Progenitor cell of endocrine pancreas (in vitro differentiated cells): ENCODE data around the gene PES1. TPM values are rescaled to one million over a fixed set of nuclear protein-coding genes. Genes with fewer than 3 reads are reported as not detected.

Experiments used
- DNase-seq: peaks from one replicate; pipeline ENCODE4 v3.0.0; 2021; ENCODE audit warnings: low spot score; ENCODE audit not compliant: unreplicated experiment
- H3K27ac Mint-ChIP-seq: 2 replicates; pipeline ENCODE4 v1.8.0; 2021; ENCODE audit warnings: mild to moderate bottlenecking, moderate library complexity, mixed read lengths
- H3K27me3 Mint-ChIP-seq: 2 replicates; pipeline ENCODE4 v1.8.0; 2021; ENCODE audit warnings: mixed read lengths
- H3K36me3 Mint-ChIP-seq: 2 replicates; pipeline ENCODE4 v1.8.0; 2022; ENCODE audit warnings: mixed read lengths; ENCODE audit not compliant: insufficient read depth
- H3K4me1 Mint-ChIP-seq: 2 replicates; pipeline ENCODE4 v1.8.0; 2021; ENCODE audit warnings: low read depth, mixed read lengths
- H3K4me3 Mint-ChIP-seq: 2 replicates; pipeline ENCODE4 v1.8.0; 2021; ENCODE audit warnings: low read depth, mild to moderate bottlenecking, moderate library complexity, mixed read lengths
- H3K9me3 Mint-ChIP-seq: 2 replicates; pipeline ENCODE4 v1.8.0; 2021; ENCODE audit warnings: low read depth, mixed read lengths
- CTCF ChIP-seq: fragments of 200-600 bp; sonication (generic); IDR thresholded peaks from one replicate; pipeline ENCODE4 v1.5.0; 2021; ENCODE audit warnings: antibody characterized with exemption, mild to moderate bottlenecking; ENCODE audit not compliant: unreplicated experiment
- total RNA-seq: library from RNA; stranded (reverse); gene quantifications from 2 replicates; pipeline ENCODE4 v1.2.1, GENCODE V29; 2021

Gene PES1
- total RNA-seq, 1 donor from 2014 or later: 71.6 TPM

- peak; percentile 37 for TF ChIP-seq CTCF
- peak overlapping the region; percentile 74 for H3K27ac Mint-ChIP-seq
- H3K4me3 Mint-ChIP-seq: no peak overlapping the region
- no peaks in the 10 kb centered on the region for H3K36me3 Mint-ChIP-seq
- no peaks in the 10 kb centered on the region for H3K9me3 Mint-ChIP-seq
- DNase-seq: no peak
- H3K4me1 Mint-ChIP-seq: peaks cover 13% of the 10 kb centered on the region
- no peaks in the 10 kb centered on the region for H3K27me3 Mint-ChIP-seq
These were observed 10.3 kb upstream of the PES1 start for GRCh38 chr22:30602049-30602448.

GRCh38 chr22:30601464-30601863 is 9.8 kb upstream of the PES1 start:
- no peak overlapping the region for H3K4me3 Mint-ChIP-seq
- peaks cover 13% of the 10 kb centered on the region for H3K4me1 Mint-ChIP-seq

GRCh38 chr22:30600921-30601320 is 9.2 kb upstream of the PES1 start:
- Mint-ChIP-seq H3K4me1 (peaks cover 8% of the 10 kb centered on the region), H3K9me3 (no peaks in the 10 kb centered on the region), H3K27me3 (no peaks in the 10 kb centered on the region), H3K27ac (no peak overlapping the region), H3K4me3 (no peak overlapping the region), H3K36me3 (no peaks in the 10 kb centered on the region)
- no peak for TF ChIP-seq CTCF
- DNase-seq: no peak

More at GRCh38 chr22:30601464-30601863, 9.8 kb upstream of the PES1 start:
- Mint-ChIP-seq H3K27ac (no peak overlapping the region), H3K27me3 (no peaks in the 10 kb centered on the region), H3K36me3 (no peaks in the 10 kb centered on the region), H3K9me3 (no peaks in the 10 kb centered on the region)
- DNase-seq: no peak
- no peak for TF ChIP-seq CTCF

GRCh38 chr22:30598986-30599385 is 7.3 kb upstream of the PES1 start:
- Mint-ChIP-seq H3K4me1 (peaks cover 4% of the 10 kb centered on the region), H3K27ac (no peak overlapping the region), H3K36me3 (no peaks in the 10 kb centered on the region), H3K9me3 (no peaks in the 10 kb centered on the region), H3K27me3 (peaks cover 3% of the 10 kb centered on the region), H3K4me3 (no peak overlapping the region)
- no peak for DNase-seq
- no peak for TF ChIP-seq CTCF

GRCh38 chr22:30596886-30597285 is 5.2 kb upstream of the PES1 start:
- no peak overlapping the region for H3K4me3 Mint-ChIP-seq
- TF ChIP-seq CTCF: no peak
- no peak for DNase-seq
- peaks cover 10% of the 10 kb centered on the region for H3K27me3 Mint-ChIP-seq
- no peak overlapping the region for H3K27ac Mint-ChIP-seq
- H3K9me3 Mint-ChIP-seq: no peaks in the 10 kb centered on the region
- H3K36me3 Mint-ChIP-seq: no peaks in the 10 kb centered on the region
- no peaks in the 10 kb centered on the region for H3K4me1 Mint-ChIP-seq
